Forelimb muscle (tissue), 1 donor: ENCODE data around the gene OBSCN. TPM values are rescaled to one million over a fixed set of nuclear protein-coding genes. Genes with fewer than 3 reads are reported as not detected.

Experiments used
- DNase-seq: peaks from one replicate; pipeline ENCODE4 v3.0.0-alpha.2; 2013; ENCODE audit warnings: low read depth
- polyA plus RNA-seq: library from polyadenylated mRNA; unstranded; fragments of 120-200 nt; gene quantifications from one replicate; pipeline ENCODE4 v1.2.1, GENCODE V29; 2013; ENCODE audit not compliant: insufficient read length

Gene OBSCN
- polyA plus RNA-seq, 1 donor: 358 TPM

DNA sequence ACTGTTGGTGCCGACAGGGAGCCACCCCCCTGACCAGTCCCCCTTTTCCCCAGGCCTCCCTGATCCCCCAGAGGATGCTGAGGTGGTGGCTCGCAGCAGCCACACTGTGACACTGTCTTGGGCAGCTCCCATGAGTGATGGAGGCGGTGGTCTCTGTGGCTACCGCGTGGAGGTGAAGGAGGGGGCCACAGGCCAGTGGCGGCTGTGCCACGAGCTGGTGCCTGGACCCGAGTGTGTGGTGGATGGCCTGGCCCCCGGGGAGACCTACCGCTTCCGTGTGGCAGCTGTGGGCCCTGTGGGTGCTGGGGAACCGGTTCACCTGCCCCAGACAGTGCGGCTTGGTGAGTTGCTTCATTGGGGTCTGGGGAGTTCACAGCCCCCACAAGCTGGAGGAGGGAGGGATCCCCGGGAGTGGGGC, 109.6 kb downstream of the OBSCN start:
- no peak for DNase-seq

DNA sequence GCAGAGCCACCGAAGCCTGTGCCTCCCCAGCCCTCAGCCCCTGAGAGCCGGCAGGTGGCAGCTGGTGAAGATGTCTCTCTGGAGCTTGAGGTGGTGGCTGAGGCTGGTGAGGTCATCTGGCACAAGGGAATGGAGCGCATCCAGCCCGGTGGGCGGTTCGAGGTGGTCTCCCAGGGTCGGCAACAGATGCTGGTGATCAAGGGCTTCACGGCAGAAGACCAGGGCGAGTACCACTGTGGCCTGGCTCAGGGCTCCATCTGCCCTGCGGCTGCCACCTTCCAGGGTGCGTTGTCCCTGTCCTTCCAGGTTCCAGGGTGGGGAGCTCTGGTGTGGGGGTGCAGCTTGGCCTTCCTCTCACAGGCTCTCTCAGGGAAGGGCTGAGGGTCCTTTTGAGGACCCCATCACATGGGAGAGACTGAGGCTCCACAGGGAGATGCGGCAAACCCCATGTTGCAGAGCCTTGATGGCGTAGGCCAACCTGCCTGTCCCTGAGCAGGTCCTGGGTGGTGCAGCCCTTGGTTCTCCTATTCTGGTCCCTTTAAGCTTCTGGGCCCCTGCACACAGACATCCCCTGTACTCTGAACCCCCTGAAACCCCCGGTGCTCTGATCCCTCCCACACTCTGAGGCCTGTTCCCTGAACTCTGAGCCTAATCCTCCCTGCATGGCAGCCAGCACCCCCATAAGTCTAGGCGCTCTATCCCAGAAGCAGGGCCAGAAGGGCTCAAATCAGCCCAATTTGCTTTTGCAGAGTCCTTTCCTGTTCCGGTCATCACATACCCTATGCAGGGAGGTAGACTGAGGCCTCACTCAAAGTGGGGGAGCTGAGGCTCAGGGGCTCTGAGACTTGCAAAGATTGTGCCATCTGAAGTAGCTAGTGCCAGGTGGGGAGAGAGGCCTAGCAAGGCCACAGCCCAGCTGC, 110.3 kb downstream of the OBSCN start:
- no peak for DNase-seq

DNA sequence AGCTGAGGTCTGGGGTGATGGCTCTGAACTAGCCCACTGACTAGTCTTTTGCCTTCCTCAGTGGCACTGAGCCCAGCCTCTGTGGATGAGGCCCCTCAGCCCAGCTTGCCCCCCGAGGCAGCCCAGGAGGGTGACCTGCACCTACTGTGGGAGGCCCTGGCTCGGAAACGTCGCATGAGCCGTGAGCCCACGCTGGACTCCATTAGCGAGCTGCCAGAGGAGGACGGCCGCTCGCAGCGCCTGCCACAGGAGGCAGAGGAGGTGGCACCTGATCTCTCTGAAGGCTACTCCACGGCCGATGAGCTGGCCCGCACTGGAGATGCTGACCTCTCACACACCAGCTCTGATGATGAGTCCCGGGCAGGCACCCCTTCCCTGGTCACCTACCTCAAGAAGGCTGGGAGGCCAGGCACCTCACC, 111.0 kb downstream of the OBSCN start:
- DNase-seq: no peak

DNA sequence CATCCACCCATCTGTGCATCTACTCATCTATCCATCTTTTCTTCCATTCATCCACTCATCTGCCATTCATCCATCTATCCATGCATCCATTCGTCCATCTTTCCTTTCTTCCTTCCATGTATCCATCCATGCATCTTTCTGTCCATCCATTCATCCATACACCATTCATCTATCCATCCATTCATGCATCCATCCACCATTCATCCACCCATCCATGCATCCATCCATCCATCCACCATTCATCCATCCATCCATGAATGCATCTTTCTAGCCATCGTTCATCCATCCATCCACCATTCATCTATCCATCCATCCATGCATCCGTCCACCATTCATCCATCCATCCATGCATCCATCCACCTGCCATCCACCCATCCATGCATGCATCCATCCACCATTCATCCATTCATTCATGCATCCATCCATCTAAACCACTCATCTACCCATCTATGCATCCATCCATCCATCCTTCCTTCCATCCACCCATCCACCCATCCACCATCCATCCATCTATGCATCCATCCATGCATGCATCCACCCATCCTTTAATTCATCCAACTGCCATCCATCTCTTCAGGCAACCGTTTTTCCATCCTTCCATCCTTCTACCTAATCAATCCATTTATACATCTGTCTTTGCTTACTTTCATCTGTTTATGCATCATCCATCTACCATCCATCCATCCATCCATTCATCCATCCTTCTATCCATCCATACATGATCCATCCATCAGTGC, 111.7 kb downstream of the OBSCN start:
- no peak for DNase-seq

DNA sequence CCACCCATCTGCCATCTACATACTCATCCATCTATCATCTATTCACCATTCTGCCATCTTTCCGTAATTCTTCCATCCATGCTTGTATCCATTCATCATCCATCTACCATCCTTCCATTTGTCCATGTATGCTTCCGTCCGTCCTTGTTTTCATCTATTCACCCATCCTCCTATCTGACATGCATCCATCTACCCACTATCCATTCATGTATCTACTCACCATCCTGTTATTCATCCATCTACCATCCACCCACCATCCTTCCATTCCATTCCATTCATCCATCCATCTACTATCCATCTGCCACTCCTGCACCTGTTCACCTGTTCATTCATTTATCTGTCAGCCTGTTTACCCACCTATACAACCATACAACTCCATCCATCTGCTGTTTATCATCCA, 112.5 kb downstream of the OBSCN start:
- no peak for DNase-seq

DNA sequence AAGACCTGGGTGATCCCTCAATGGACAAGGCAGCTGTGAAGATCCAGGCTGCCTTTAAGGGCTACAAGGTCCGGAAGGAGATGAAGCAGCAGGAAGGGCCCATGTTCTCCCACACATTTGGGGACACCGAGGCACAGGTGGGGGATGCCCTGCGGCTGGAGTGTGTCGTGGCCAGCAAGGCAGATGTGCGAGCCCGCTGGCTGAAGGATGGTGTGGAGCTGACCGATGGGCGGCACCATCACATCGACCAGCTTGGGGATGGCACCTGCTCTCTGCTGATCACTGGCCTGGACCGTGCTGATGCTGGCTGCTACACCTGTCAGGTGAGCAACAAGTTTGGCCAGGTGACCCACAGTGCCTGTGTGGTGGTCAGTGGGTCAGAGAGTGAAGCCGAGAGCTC, 113.6 kb downstream of the OBSCN start:
- DNase-seq: no peak

DNA sequence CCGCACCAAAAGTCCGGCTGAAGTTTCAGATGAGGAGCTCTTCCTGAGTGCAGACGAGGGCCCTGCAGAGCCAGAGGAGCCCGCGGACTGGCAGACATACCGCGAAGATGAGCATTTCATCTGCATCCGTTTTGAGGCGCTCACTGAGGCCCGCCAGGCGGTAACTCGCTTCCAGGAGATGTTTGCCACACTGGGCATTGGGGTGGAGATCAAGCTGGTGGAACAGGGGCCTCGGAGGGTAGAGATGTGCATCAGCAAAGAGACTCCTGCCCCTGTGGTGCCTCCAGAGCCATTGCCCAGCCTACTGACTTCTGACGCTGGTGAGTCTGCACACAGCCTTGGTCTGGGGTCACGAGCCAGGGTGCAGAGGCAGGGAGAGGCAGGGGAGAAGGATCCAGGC, 114.1 kb downstream of the OBSCN start:
- no peak for DNase-seq

DNA sequence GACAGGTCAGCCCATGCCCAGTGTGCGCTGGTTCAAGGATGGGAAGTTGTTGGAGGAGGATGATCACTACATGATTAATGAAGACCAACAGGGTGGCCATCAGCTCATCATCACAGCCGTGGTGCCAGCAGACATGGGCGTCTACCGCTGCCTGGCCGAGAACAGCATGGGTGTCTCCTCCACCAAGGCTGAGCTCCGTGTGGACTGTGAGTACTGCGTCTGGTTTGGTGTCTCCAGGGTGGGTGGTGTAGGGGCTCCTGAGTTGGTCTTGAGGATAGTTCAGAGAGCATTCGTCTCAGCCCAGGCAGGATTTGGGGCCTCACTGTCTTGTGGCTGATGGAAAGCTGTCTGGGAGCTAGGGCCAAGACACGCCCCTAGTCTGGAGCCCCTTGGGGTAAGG, 115.6 kb downstream of the OBSCN start:
- no peak for DNase-seq

DNA sequence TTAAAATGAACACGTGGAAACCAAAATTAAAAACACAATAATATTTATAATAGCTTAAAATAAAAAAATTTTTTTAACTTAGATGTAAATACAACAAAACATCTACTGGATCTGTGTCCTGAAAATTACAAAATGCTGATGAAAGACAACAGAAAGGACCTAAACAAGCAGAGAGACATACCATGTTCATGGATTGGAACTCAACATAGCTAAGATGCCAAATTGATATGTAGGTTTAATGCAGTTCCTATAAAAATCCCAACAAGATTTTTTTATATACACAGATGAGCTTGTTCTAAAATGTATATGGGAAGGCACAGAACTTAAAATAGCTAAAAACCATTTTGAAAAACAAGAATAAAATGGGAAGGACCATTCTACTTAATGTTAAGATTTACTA, 117.4 kb downstream of the OBSCN start:
- DNase-seq: no peak

DNA sequence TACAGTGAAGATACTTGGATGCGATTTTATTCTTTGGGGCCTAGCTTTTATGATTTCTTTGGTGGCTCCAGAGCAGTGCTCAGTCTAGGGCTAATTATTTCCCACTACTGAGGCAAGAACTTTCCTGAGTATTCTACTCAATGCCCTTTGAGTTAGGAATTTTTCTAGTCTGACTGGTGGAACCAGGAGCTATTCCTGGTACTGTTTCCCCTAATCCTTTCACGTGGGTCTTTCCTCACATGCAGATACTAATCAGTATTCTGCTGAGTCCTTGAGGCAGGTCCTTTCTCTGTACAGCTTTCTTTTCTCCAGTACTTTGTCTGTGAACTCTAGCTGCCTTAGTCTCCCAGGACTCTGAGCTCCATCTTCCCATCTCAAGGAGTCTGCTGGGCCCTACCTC, 122.0 kb downstream of the OBSCN start:
- DNase-seq: no peak

DNA sequence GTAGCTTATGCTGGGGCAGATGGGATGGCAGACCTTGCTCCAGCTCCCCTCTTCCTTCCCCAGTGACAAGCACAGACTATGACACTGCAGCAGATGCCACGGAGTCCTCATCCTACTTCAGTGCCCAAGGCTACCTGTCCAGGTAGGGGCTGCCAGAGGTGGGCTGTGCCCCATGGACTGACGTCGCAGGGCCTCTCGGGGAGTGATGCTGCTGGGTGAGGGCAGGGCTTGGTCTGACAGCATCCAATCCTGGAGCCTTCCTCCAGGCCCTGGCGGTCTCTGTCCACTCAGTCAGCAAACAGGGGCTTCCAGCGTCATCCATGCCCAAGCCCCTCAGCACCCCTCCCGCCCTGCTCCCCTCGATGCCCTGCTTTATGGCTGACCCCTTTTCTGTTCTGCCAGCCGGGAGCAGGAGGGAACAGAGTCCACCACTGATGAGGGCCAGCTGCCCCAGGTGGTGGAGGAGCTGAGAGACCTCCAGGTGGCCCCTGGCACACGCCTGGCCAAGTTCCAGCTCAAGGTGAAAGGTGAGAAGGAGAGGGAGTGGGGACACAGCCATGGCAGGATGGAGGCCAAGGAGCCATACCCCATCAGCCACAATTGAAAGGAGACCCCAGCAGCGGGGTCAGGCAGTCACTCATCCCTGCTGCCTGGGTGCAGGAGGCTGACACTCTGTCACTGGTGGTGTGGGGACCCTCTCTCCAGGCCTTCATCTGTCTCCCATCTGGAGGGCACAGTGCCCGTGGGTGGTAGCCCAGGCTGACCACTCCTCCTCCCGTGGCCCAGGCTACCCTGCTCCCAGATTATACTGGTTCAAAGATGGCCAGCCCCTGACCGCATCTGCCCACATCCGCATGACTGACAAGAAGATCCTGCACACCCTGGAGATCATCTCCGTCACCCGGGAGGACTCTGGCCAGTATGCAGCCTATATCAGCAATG, 125.2 kb downstream of the OBSCN start:
- no peak for DNase-seq

DNA sequence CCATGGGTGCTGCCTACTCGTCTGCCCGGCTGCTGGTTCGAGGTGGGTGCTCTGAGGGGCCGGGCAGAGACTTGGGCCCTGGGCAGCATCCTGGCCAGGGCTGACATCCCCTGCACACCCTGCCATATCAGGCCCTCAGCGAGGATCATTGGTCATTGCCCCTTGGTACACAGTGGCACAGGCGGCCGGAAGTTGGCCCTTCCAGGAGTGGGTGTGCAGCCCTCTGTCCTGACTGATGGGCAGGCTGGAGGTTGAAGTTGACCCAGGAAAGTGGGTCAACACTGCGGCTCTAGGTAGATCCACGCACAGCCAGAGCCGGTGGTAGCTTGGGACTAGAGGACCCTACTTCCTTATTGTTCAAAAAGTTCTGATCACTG, 125.9 kb downstream of the OBSCN start:
- DNase-seq: no peak

DNA sequence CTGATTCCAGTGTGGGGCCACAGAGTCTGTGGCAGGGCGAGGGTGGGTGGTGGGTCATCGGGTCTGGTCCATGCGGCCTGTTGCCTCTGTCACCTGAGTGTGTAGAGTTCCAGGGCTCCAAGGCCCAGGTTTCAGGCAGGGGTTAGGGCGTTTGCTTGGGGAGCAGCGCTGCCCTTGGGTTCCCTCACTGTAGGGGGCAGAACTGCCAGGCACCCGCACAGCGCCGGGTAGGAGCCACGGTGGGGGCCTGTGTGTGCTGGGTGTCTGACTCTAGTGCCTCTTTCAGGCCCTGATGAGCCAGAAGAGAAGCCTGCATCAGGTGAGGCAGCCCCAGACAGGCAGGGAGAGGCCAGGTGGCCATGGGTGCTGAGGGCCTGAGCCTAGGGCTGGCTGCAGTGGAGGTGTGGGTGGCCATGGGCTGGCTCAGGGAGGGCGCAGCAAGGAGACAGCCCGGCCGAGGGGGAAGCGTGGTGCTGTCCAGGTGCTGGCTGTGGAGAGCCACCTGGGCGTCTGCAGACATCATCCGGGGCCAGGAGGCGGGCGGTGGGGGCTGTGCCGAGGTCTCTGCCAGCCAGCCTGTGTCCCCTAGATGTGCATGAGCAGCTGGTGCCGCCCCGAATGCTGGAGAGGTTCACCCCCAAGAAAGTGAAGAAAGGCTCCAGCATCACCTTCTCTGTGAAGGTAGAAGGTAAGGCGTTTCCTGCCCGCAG, 126.5 kb downstream of the OBSCN start:
- no peak for DNase-seq

DNA sequence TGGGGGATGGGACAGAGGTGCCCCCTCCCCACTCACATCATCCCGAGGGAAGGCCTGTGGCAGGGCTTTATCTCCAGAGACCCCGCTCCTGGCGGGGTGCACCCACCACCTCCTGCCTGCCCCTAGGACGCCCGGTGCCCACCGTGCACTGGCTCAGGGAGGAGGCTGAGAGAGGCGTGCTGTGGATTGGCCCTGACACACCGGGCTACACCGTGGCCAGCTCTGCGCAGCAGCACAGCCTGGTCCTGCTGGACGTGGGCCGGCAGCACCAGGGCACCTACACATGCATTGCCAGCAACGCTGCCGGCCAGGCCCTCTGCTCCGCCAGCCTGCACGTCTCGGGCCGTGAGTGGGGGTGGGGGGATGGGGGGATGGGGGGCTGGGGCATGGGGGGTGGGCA, 127.1 kb downstream of the OBSCN start:
- no peak for DNase-seq

DNA sequence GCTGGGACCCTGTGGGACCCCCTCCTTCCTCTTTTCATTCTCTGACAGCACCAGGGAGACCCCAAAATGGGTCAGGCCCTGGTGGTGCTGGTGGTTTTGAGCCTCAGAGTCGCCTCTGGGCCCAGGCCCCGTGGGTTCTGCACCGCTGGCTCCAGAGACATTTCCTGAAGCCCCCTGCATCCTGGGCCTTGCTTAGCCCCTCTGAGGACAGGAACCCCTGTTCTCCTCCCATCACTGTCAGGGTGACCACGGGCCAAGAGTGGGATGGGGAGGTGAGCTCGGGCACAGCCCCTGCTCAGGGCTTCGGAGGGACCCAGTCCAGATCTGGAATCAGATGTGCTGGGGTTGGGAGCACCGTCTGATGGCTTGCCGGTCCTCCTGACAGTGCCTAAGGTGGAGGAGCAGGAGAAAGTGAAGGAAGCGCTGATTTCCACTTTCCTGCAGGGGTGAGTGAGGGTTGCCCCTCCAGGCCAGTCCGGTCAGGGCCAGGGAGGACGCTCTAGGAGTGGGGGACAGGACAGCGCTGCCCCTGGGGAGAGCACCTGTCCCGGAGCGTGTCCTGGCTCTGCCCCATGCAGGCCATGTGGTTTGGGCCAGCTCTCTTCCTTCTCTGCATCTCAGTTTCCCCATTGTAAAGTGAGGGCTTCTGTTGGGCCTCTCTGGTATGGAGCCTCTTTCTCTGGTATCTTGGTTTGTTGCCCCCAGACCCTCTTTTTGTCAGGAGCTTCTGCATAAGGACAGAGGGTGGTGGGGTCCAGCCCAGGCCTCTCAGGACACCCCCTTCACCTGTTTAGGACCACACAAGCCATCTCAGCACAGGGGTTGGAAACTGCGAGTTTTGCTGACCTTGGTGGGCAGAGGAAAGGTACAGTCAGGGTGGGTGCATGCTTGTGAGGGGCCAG, 127.8 kb downstream of the OBSCN start:
- no peak for DNase-seq

DNA sequence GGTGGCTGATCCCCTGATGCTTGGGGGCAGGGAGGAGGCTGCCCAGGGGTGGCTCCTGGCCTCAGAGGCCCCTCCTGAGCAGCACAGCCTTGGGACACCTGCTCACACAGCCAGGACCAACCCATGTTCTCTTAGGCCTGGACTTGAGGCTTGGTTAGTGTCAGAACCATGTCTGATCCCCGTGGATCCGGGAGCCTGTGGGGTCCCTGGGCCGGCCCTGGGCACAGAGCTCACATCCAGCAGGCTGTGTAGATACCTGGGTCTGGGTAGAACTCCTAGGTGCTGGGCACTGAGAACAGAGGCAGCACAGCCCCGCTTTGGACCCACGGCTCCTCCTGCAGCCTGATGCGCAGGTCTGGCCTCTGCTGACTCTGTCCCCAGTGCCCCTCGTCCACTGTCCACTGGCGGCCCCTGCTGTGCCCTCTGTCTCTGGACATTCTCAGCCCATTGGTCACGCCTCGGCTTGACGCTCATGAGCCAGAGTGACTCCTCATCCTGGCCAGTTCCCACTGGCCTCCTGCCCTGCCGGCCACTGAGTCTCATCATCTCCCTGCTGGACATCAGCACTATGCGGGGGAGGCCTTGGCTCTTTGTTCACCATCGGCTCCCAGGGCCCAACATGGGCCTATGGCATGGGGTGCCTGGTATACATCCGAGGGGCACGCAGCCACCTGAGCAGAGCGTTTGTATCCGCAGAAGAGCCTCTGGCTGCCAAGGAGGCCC, 128.6 kb downstream of the OBSCN start:
- DNase-seq: no peak

DNA sequence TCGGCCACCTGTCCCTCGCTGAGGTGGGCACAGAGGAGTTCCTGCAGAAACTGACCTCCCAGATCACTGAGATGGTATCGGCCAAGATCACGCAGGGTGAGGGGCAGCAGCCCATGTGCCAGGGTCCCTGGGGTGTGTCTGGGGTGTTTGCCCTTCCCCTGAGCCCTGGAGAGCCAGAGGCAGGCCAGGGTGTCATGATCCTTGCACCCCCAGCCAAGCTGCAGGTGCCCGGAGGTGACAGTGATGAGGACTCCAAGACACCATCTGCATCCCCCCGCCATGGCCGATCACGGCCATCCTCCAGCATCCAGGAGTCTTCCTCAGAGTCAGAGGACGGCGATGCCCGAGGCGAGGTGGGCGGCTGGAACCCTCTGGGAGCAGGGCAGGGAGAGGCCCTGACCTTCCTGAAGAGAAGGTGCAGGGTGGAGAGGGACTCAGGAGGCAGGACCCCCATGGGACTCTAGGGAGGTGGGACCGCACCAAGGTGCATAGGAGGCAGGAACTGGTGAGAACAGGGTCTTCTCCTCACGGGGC, 129.3 kb downstream of the OBSCN start:
- DNase-seq: no peak

DNA sequence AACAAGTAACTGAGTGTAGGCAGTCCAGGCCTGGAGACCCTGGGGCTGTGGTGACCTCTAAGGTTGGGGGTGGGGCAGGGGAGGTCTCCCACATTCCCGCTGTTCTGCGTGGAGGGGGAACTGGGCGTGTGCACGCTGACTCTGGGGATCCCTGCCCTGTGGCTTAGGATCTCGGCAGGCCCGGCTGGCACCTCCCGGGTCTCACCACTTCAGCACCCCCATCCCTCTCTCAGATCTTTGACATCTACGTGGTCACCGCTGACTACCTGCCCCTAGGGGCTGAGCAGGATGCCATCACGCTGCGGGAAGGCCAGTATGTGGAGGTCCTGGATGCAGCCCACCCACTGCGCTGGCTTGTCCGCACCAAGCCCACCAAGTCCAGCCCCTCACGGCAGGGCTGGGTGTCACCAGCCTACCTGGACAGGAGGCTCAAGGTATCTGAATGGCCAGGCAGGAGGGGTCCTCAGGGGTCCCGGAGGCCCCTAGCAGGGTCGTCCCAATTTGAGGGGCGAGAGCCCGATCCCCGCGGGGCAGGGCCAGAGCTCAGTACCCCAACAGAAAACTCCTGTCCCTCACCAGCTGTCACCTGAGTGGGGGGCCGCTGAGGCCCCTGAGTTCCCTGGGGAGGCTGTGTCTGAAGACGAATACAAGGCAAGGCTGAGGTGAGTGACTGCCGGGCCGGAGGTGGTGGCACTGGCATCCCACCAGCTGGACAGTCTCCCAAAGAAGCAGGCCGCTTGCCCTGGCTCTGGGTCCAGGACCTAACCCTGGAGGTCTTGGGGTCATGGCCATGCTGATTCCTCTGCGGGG, 130.1 kb downstream of the OBSCN start:
- DNase-seq: no peak
